ENCODE data around the gene SIN3B.

The SIN3B gene

GRCh38 chr19:16804176-16804575 is 25.0 kb upstream of the SIN3B start:
- TF ChIP-seq EZH2phosphoT487 (IDR thresholded peaks at IDR 0.05; ENCODE audit: borderline replicate concordance, low read length) (no peak), CTCF (IDR thresholded peaks at IDR 0.05; ENCODE audit: low read depth, low read length, poor library complexity, severe bottlenecking) (no peak)
- Histone ChIP-seq H3K79me2 (ENCODE audit: control insufficient read depth, low read length) (no peaks in the 10 kb centered on the region), H3K9me3 (ENCODE audit: control insufficient read depth, insufficient read depth, low read length) (peaks cover 3% of the 10 kb centered on the region; the same call in 1 of the 2 replicates), H3K36me3 (ENCODE audit: control insufficient read depth, low read length) (no peaks in the 10 kb centered on the region), H3K27me3 (ENCODE audit: control insufficient read depth, low read length) (no peaks in the 10 kb centered on the region), H3K9me2 (replicated peaks; ENCODE audit: control insufficient read depth, low read length) (no peaks in the 10 kb centered on the region), H3F3A (ENCODE audit: control insufficient read depth, insufficient read depth) (no peaks in the 10 kb centered on the region), H3K4me3 (ENCODE audit: low read length) (no peak overlapping the region), H4K20me1 (ENCODE audit: control insufficient read depth, insufficient read depth, low read depth, low read length) (no peaks in the 10 kb centered on the region), H3K4me2 (ENCODE audit: low read length) (no peak overlapping the region), H3K4me1 (ENCODE audit: control insufficient read depth, low read length) (no peaks in the 10 kb centered on the region; the same call in 1 of the 2 replicates), H3K27ac (ENCODE audit: low read depth, low read length) (no peak overlapping the region)

DNA sequence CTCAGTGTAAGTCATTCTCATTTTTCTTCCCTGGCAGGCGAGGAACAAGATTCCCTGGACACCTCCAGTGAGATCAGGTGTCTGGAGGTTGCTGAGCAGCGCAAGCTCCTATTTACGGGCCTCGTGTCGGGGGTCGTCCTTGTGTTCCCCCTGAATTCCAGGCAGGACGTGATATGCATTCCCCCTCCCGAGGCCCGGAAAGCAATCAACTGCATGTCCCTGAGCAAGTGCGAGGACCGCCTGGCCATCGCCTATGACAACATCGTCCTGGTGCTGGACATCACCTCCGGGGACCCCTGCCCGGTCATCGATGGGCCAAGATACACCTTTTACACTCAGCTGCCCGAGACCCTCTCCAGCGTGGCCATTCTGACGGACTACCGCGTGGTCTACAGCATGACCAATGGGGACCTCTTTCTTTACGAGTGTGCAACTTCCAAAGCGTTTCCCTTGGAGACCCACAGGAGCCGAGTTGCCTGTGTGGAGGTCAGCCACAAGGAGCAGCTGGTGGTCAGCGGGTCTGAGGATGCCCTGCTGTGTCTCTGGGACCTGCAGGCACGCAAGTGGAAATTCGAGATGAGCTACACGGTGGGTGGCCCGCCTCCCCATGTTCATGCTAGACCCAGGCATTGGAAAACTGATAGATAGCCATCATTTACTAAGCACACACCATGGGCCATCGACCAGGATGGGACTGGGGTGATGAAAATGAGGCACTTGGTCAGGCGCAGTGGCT is 21.5 kb upstream of the SIN3B start:
- no peak overlapping the region for H3K4me3 ChIP-seq (ENCODE audit: low read length)
- no peak overlapping the region for H3K27ac ChIP-seq (ENCODE audit: low read depth, low read length)
- no peaks in the 10 kb centered on the region for H3K27me3 ChIP-seq (ENCODE audit: control insufficient read depth, low read length)
- no peak overlapping the region for H3K4me2 ChIP-seq (ENCODE audit: low read length)
- no peaks in the 10 kb centered on the region for H4K20me1 ChIP-seq (ENCODE audit: control insufficient read depth, insufficient read depth, low read depth, low read length)
- H3K36me3 ChIP-seq (ENCODE audit: control insufficient read depth, low read length) = no peaks in the 10 kb centered on the region
- TF ChIP-seq EZH2phosphoT487 (IDR thresholded peaks at IDR 0.05; ENCODE audit: borderline replicate concordance, low read length) = no peak
- no peak for TF ChIP-seq CTCF (IDR thresholded peaks at IDR 0.05; ENCODE audit: low read depth, low read length, poor library complexity, severe bottlenecking)
- H3K79me2 ChIP-seq (ENCODE audit: control insufficient read depth, low read length) = no peaks in the 10 kb centered on the region
- no peaks in the 10 kb centered on the region for H3F3A ChIP-seq (ENCODE audit: control insufficient read depth, insufficient read depth)
- no peaks in the 10 kb centered on the region for H3K4me1 ChIP-seq (ENCODE audit: control insufficient read depth, low read length)
- H3K9me3 ChIP-seq (ENCODE audit: control insufficient read depth, insufficient read depth, low read length) = peaks cover 3% of the 10 kb centered on the region; the same call in 1 of the 2 replicates
- H3K9me2 ChIP-seq (replicated peaks; ENCODE audit: control insufficient read depth, low read length) = no peaks in the 10 kb centered on the region

GRCh38 chr19:16814526-16815100 is 14.6 kb upstream of the SIN3B start:
- no peaks in the 10 kb centered on the region for H3K4me1 ChIP-seq (ENCODE audit: control insufficient read depth, low read length)
- TF ChIP-seq EZH2phosphoT487 (IDR thresholded peaks at IDR 0.05; ENCODE audit: borderline replicate concordance, low read length) (no peak), CTCF (IDR thresholded peaks at IDR 0.05; ENCODE audit: low read depth, low read length, poor library complexity, severe bottlenecking) (no peak)
- no peaks in the 10 kb centered on the region for H3K79me2 ChIP-seq (ENCODE audit: control insufficient read depth, low read length)
- no peak overlapping the region for H3K4me3 ChIP-seq (ENCODE audit: low read length)
- H3K36me3 ChIP-seq (ENCODE audit: control insufficient read depth, low read length) = no peaks in the 10 kb centered on the region
- H3K9me2 ChIP-seq (replicated peaks; ENCODE audit: control insufficient read depth, low read length) = no peaks in the 10 kb centered on the region
- H3K4me2 ChIP-seq (ENCODE audit: low read length) = no peak overlapping the region
- H3K27ac ChIP-seq (ENCODE audit: low read depth, low read length) = no peak overlapping the region
- H3K27me3 ChIP-seq (ENCODE audit: control insufficient read depth, low read length) = peaks cover 7% of the 10 kb centered on the region
- no peaks in the 10 kb centered on the region for H4K20me1 ChIP-seq (ENCODE audit: control insufficient read depth, insufficient read depth, low read depth, low read length)
- no peaks in the 10 kb centered on the region for H3F3A ChIP-seq (ENCODE audit: control insufficient read depth, insufficient read depth)
- H3K9me3 ChIP-seq (ENCODE audit: control insufficient read depth, insufficient read depth, low read length) = no peaks in the 10 kb centered on the region
